Measurements from ENCODE around the gene CDKAL1. TPM values are rescaled to one million over a fixed set of nuclear protein-coding genes. Genes with fewer than 3 reads are reported as not detected.

Gene CDKAL1
- total and polyA plus RNA-seq, 2 of the 8 experiments (the other 6 are each of a cell fraction or from before 2014, with no cell fraction given), result 8.4 to 24.6 TPM

DNA sequence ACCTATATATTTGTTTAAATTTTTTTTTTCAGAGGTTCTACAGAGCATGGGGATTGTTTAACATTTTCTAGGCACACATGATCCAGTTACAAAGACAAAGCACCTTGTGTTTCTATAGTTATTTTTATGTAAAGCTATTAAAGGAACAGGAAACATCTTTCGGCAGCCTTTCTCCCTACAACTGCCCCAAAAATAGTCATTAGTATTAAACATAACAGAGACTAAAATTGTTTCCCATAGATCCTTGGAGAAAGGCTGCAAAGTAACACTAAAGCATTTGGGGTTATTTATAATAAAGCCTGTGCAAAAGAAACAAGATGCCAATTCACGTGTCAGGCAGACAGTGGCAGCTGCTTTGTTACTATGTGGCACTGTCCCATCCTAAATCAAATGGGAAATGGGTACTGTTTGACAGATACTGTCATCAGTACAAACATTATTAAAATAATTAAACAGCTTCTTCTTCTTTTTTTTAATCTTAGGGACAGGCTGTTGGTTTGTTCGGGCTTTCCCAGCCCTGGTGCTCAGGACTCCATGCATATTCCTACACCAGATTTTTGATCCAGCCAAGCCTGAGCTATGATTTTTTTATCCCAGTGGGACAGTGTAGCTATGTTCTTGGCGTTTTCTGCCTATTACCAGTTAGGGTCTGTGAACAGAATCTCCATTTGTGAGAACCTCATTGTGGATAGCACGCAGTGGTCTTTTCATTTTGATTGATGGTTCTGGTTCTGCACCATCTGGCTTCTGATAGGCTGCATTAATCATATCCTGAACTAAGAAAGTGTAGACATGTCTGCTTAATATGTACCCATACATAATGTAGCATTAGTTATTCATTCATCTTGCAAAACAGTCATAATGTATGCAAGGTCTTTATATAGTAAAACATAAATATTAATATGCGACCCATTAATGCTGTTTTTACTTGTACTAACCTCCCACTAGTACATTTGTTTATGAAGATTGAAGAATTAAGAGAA, 598.9 kb downstream of the CDKAL1 start (continued):
- TF ChIP-seq, protein P1, sequence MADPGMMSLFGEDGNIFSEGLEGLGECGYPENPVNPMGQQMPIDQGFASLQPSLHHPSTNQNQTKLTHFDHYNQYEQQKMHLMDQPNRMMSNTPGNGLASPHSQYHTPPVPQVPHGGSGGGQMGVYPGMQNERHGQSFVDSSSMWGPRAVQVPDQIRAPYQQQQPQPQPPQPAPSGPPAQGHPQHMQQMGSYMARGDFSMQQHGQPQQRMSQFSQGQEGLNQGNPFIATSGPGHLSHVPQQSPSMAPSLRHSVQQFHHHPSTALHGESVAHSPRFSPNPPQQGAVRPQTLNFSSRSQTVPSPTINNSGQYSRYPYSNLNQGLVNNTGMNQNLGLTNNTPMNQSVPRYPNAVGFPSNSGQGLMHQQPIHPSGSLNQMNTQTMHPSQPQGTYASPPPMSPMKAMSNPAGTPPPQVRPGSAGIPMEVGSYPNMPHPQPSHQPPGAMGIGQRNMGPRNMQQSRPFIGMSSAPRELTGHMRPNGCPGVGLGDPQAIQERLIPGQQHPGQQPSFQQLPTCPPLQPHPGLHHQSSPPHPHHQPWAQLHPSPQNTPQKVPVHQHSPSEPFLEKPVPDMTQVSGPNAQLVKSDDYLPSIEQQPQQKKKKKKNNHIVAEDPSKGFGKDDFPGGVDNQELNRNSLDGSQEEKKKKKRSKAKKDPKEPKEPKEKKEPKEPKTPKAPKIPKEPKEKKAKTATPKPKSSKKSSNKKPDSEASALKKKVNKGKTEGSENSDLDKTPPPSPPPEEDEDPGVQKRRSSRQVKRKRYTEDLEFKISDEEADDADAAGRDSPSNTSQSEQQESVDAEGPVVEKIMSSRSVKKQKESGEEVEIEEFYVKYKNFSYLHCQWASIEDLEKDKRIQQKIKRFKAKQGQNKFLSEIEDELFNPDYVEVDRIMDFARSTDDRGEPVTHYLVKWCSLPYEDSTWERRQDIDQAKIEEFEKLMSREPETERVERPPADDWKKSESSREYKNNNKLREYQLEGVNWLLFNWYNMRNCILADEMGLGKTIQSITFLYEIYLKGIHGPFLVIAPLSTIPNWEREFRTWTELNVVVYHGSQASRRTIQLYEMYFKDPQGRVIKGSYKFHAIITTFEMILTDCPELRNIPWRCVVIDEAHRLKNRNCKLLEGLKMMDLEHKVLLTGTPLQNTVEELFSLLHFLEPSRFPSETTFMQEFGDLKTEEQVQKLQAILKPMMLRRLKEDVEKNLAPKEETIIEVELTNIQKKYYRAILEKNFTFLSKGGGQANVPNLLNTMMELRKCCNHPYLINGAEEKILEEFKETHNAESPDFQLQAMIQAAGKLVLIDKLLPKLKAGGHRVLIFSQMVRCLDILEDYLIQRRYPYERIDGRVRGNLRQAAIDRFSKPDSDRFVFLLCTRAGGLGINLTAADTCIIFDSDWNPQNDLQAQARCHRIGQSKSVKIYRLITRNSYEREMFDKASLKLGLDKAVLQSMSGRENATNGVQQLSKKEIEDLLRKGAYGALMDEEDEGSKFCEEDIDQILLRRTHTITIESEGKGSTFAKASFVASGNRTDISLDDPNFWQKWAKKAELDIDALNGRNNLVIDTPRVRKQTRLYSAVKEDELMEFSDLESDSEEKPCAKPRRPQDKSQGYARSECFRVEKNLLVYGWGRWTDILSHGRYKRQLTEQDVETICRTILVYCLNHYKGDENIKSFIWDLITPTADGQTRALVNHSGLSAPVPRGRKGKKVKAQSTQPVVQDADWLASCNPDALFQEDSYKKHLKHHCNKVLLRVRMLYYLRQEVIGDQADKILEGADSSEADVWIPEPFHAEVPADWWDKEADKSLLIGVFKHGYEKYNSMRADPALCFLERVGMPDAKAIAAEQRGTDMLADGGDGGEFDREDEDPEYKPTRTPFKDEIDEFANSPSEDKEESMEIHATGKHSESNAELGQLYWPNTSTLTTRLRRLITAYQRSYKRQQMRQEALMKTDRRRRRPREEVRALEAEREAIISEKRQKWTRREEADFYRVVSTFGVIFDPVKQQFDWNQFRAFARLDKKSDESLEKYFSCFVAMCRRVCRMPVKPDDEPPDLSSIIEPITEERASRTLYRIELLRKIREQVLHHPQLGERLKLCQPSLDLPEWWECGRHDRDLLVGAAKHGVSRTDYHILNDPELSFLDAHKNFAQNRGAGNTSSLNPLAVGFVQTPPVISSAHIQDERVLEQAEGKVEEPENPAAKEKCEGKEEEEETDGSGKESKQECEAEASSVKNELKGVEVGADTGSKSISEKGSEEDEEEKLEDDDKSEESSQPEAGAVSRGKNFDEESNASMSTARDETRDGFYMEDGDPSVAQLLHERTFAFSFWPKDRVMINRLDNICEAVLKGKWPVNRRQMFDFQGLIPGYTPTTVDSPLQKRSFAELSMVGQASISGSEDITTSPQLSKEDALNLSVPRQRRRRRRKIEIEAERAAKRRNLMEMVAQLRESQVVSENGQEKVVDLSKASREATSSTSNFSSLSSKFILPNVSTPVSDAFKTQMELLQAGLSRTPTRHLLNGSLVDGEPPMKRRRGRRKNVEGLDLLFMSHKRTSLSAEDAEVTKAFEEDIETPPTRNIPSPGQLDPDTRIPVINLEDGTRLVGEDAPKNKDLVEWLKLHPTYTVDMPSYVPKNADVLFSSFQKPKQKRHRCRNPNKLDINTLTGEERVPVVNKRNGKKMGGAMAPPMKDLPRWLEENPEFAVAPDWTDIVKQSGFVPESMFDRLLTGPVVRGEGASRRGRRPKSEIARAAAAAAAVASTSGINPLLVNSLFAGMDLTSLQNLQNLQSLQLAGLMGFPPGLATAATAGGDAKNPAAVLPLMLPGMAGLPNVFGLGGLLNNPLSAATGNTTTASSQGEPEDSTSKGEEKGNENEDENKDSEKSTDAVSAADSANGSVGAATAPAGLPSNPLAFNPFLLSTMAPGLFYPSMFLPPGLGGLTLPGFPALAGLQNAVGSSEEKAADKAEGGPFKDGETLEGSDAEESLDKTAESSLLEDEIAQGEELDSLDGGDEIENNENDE (IDR thresholded peaks at IDR 0.05; ENCODE audit: insufficient replicate concordance, low read length), result no peak
- no peak for TF ChIP-seq SAP30 (IDR thresholded peaks at IDR 0.05; ENCODE audit: insufficient read depth, insufficient replicate concordance, low read length)
- no peak for TF ChIP-seq CBX5 (IDR thresholded peaks at IDR 0.05; ENCODE audit: low read depth, low read length)
- no peak for TF ChIP-seq SP2 (IDR thresholded peaks at IDR 0.05; ENCODE audit: low read length)
- no peak for TF ChIP-seq GTF2F1 (IDR thresholded peaks at IDR 0.05; ENCODE audit: borderline replicate concordance, low read depth, low read length)
- TF ChIP-seq SIRT6 (IDR thresholded peaks at IDR 0.05; ENCODE audit: low read length), result no peak
- TF ChIP-seq KDM1A (IDR thresholded peaks at IDR 0.05; ENCODE audit: borderline replicate concordance, low read length), result no peak
- TF ChIP-seq MAFK (IDR thresholded peaks at IDR 0.05; ENCODE audit: low read depth, low read length), result no peak

Measured in H1 (cell line).